HG02763 (cell line): Measurements from ENCODE around the gene CBX6.

ENCODE experiments used
- ATAC-seq: cut with Tn5 transposase; IDR thresholded peaks from one replicate; pipeline ENCODE4 v1.9.1; 2021; ENCODE audit warnings: mild to moderate bottlenecking, moderate library complexity; ENCODE audit not compliant: unreplicated experiment

The CBX6 gene

DNA sequence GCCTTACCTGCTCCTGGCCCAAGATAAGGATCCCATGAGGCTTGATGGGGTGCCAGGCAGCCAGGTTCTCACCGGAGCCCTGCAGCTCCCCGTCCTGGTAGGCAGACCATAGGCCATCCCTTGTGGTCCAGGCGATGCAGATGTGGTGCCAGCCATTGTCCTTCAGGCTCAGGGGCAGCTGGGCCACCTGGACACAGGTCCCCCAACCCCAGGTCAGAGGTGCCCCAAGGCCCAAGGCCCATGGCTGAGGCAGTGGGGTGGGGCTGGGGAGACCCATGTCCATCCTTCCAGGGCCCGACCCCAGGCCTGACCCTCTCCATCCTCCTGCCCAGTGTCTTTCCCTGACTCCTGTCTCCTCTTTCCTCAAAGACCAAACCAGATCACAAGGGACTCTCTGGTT lies 48.9 kb downstream of the CBX6 start:
- no peak for ATAC-seq

- ATAC-seq, result no peak
Measured at GRCh38 chr22:38820020-38820419, 52.0 kb downstream of the CBX6 start.

DNA sequence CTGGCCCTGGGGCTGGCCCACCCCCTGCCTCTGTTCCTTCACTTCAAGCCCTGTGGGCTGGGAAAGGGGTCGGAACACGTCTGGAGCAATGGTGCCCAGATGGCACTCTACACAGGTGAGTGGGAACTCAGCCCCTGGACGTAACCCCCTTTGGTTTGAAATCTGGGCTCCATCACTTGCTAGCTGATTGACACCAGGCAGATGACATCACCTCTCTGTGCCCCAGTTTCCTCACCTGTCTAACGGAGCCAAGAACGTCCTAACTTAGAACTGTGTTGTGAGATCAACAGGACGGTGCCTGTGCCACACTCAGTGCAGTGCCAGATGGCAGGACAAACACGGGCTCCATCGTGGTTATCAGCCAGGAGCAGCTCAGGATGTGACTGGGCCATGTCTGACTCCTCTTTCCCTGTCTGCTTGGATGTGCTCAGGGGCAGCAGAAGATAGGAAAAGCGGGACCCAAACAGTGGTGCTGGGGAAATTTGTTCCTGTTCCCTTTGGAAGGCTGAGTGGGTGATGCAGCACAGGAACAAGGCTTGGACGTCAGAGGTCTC lies 52.6 kb downstream of the CBX6 start:
- no peak for ATAC-seq

DNA sequence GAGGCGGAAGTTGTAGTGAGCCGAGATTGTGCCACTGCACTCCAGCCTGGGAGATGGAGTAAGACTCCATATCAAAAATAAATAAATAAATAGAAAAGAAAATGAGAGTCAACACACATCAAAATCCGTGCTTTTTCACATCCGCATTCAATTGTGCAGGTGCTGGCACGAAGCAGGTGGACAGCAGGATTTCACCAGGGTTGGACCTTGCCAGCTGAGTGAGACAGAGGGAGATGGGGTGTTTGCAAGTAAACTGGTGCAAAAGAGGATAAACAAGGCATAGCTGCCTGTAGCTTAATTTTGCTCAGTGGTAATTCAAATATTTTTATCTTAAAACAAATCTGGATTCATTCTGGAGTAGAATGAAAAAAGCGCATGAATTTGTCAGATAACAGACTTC lies 54.8 kb downstream of the CBX6 start:
- ATAC-seq, result no peak

GRCh38 chr22:38815842-38816241 lies 56.2 kb downstream of the CBX6 start:
- no peak for ATAC-seq
